GM12878 (cell line): ENCODE measurements around the gene NRG2. TPM values are rescaled to one million over a fixed set of nuclear protein-coding genes. Genes with fewer than 3 reads are reported as not detected.

Experiments used
- EP300 ChIP-seq, 2 experiments: fragments of 150-350 bp in 1 of 2; IDR thresholded peaks; 2 replicates each; pipeline ENCODE4 v1.6.1; 2011 to 2012; ENCODE audit warnings: low read depth in 2 of 2, low read length in 2 of 2, borderline replicate concordance in 1 of 2, improper control_type of control experiment in 1 of 2, inconsistent platforms in 1 of 2; ENCODE audit not compliant: control insufficient read depth in 1 of 2
- NFIC ChIP-seq: IDR thresholded peaks from 2 replicates; pipeline ENCODE4 v1.6.1; 2012; ENCODE audit warnings: low read depth, mild to moderate bottlenecking, inconsistent platforms, low read length, moderate library complexity
- POU2F2 ChIP-seq: IDR thresholded peaks from 3 replicates; pipeline ENCODE4 v1.6.1; 2011; ENCODE audit warnings: low read depth, mild to moderate bottlenecking, low read length, borderline replicate concordance
- RUNX3 ChIP-seq: IDR thresholded peaks from 2 replicates; pipeline ENCODE4 v1.6.1; 2012; ENCODE audit warnings: low read length, inconsistent platforms
- SIX5 ChIP-seq: IDR thresholded peaks from 2 replicates; pipeline ENCODE4 v1.6.1; 2011; ENCODE audit warnings: mild to moderate bottlenecking, low read depth, low read length, moderate library complexity; ENCODE audit not compliant: severe bottlenecking
- SRF ChIP-seq, 2 experiments: IDR thresholded peaks; 2 replicates each; pipeline ENCODE4 v1.6.1; 2011; ENCODE audit warnings: low read depth in 2 of 2, low read length in 2 of 2, mild to moderate bottlenecking in 1 of 2, moderate library complexity in 1 of 2
- SUPT20H ChIP-seq: IDR thresholded peaks from 2 replicates; pipeline ENCODE4 v1.6.1; 2011; ENCODE audit warnings: low read depth, mild to moderate bottlenecking, low read length, moderate library complexity, borderline replicate concordance; ENCODE audit not compliant: control insufficient read depth
- YY1 ChIP-seq: IDR thresholded peaks from 2 replicates; pipeline ENCODE4 v1.6.1; 2011; ENCODE audit warnings: low read depth, mild to moderate bottlenecking, low read length
- polyA plus RNA-seq, 11 experiments: library from polyadenylated mRNA; depleted of rRNA in 4 of 11; unstranded in 6 of 11; stranded (reverse) in 5 of 11; fragments of >200 nt; fragmentation: Nextera tagmentation in 4 of 11; fragmentation: Illumina TruSeq in 1 of 11; extraction: Ambion mirVana in 4 of 11; extraction: Trizol in 1 of 11; gene quantifications; 1 replicate in 1 of 11; 2 replicates in 10 of 11; pipeline versions ENCODE4 v1.2.1 to v1.2.3, GENCODE V29; 2011 to 2016; ENCODE audit warnings: inconsistent platforms in 2 of 11, missing spikeins in 2 of 11, low read depth in 1 of 11
- total RNA-seq, 4 experiments: library from RNA; depleted of rRNA in 3 of 4; stranded (reverse); fragments of >200 nt in 3 of 4; fragmentation: Illumina TruSeq in 1 of 4; extraction: Trizol in 1 of 4; gene quantifications; 2 replicates each; pipeline versions ENCODE4 v1.2.1 to v1.2.3, GENCODE V29; 2013 to 2021
- TF ChIP-seq, protein P1 (sequence below): fragments of 450-650 bp; IDR thresholded peaks from 2 replicates; pipeline ENCODE4 v1.6.1; 2017; ENCODE audit warnings: mild to moderate bottlenecking, moderate library complexity
- TF ChIP-seq, protein P2 (sequence below): IDR thresholded peaks from 2 replicates; pipeline ENCODE4 v1.6.1; 2012; ENCODE audit warnings: low read depth, low read length, improper control_type of control experiment

The NRG2 gene
- total and polyA plus RNA-seq, 10 of the 15 experiments (the other 5 are each of a cell fraction or from before 2014, with no cell fraction given) = 0.10 to 21.7 (median 9.6) TPM

DNA sequence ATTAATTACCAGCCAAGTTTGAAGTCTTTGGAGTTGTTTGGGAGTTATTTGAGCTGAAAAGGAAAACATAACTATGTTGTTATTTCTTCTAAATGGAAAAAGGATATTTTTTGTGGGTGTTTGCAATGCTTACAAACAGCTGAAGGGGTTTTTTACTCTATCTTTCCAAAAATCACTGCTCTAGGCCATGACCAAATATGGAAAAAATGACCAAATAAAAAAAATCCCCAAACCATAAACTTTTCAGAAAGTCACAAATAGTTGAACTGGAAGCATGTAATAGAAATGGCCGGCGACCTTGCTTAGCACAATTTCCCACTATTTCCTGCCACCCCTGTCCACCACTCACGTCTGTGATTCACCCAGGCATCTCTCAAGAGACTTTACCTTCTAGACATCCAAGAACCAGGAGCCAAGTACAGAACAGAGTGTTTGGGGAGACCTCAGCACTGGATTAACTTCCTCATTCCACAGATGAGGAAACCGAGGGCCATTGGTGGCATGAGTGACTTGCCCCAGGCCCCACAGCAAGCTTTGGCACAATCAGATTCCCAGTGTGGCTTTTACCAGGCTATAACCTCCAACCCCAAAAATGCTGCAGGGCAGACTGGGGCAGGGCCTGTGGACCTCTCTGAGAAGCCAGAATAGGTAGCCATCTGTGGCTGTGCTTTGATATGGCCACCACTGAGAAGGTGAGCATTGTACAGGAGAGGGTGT, 84.5 kb downstream of the NRG2 start (continued):
- TF ChIP-seq, protein P1, sequence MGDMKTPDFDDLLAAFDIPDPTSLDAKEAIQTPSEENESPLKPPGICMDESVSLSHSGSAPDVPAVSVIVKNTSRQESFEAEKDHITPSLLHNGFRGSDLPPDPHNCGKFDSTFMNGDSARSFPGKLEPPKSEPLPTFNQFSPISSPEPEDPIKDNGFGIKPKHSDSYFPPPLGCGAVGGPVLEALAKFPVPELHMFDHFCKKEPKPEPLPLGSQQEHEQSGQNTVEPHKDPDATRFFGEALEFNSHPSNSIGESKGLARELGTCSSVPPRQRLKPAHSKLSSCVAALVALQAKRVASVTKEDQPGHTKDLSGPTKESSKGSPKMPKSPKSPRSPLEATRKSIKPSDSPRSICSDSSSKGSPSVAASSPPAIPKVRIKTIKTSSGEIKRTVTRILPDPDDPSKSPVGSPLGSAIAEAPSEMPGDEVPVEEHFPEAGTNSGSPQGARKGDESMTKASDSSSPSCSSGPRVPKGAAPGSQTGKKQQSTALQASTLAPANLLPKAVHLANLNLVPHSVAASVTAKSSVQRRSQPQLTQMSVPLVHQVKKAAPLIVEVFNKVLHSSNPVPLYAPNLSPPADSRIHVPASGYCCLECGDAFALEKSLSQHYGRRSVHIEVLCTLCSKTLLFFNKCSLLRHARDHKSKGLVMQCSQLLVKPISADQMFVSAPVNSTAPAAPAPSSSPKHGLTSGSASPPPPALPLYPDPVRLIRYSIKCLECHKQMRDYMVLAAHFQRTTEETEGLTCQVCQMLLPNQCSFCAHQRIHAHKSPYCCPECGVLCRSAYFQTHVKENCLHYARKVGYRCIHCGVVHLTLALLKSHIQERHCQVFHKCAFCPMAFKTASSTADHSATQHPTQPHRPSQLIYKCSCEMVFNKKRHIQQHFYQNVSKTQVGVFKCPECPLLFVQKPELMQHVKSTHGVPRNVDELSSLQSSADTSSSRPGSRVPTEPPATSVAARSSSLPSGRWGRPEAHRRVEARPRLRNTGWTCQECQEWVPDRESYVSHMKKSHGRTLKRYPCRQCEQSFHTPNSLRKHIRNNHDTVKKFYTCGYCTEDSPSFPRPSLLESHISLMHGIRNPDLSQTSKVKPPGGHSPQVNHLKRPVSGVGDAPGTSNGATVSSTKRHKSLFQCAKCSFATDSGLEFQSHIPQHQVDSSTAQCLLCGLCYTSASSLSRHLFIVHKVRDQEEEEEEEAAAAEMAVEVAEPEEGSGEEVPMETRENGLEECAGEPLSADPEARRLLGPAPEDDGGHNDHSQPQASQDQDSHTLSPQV = no peak
- TF ChIP-seq SIX5 (no peak), SUPT20H (no peak), YY1 (peak; percentile 58; the same call in 1 of the 2 replicates), RUNX3 (peak; percentile 35; the same call in 1 of the 2 replicates), POU2F2 (no peak), EP300 (IDR thresholded peaks at IDR 0.05; ENCODE audit: borderline replicate concordance in 1 of 2, control insufficient read depth in 1 of 2, low read depth in 2 of 2, low read length in 2 of 2) (no peak), SRF (IDR thresholded peaks at IDR 0.05; ENCODE audit: low read depth in 2 of 2, low read length in 2 of 2) (peak in 1 of 2 experiments; percentile 81; a peak in 1 of 4 replicates), NFIC (peak; percentile 36; the same call in 1 of the 2 replicates)
- TF ChIP-seq, protein P2, sequence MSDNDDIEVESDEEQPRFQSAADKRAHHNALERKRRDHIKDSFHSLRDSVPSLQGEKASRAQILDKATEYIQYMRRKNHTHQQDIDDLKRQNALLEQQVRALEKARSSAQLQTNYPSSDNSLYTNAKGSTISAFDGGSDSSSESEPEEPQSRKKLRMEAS = no peak
